Karpas-422 (cell line): ENCODE measurements around the gene RPH3AL. TPM values are rescaled to one million over a fixed set of nuclear protein-coding genes. Genes with fewer than 3 reads are reported as not detected.

Source experiments
- DNase-seq: peaks from one replicate; pipeline ENCODE4 v3.0.0-alpha.2; 2015
- H2AFZ ChIP-seq: fragments of 200-600 bp; sonication (generic); 2 replicates; pipeline ENCODE4 v1.6.1; 2014; ENCODE audit warnings: antibody characterized with exemption, low read length, mixed read lengths
- H3K27ac ChIP-seq: fragments of 200-600 bp; sonication (generic); 2 replicates; pipeline ENCODE4 v1.5.1; 2014; ENCODE audit warnings: mild to moderate bottlenecking, low read length, moderate library complexity
- H3K27me3 ChIP-seq: fragments of 200-600 bp; sonication (generic); 2 replicates; pipeline ENCODE4 v1.6.1; 2014; ENCODE audit warnings: low read length, mixed read lengths
- H3K36me3 ChIP-seq: fragments of 200-600 bp; sonication (generic); 2 replicates; pipeline ENCODE4 v1.6.1; 2014; ENCODE audit warnings: low read length, mixed read lengths; ENCODE audit not compliant: insufficient read depth
- H3K4me1 ChIP-seq: fragments of 200-600 bp; sonication (generic); 2 replicates; pipeline ENCODE4 v1.6.1; 2014; ENCODE audit warnings: mild to moderate bottlenecking, low read length, mixed read lengths
- H3K4me2 ChIP-seq: fragments of 200-600 bp; sonication (generic); 2 replicates; pipeline ENCODE4 v1.6.1; 2014; ENCODE audit warnings: low read length, low read depth, mild to moderate bottlenecking; ENCODE audit not compliant: poor library complexity, severe bottlenecking
- H3K4me3 ChIP-seq: fragments of 200-600 bp; sonication (generic); 2 replicates; pipeline ENCODE4 v1.5.1; 2014; ENCODE audit warnings: mild to moderate bottlenecking, antibody characterized with exemption, low read length, mixed read lengths
- H3K79me2 ChIP-seq: fragments of 200-600 bp; sonication (generic); 2 replicates; pipeline ENCODE4 v1.6.1; 2014; ENCODE audit warnings: mild to moderate bottlenecking, low read length, mixed read lengths
- H3K9ac ChIP-seq: fragments of 200-600 bp; sonication (generic); 2 replicates; pipeline ENCODE4 v1.6.0; 2014; ENCODE audit warnings: low read length
- H3K9me2 ChIP-seq: fragments of 200-600 bp; sonication (generic), shearing (Covaris generic); replicated peaks from 2 replicates; pipeline ENCODE4 v1.6.0; 2014; ENCODE audit warnings: mild to moderate bottlenecking, low read length, moderate library complexity; ENCODE audit not compliant: insufficient read depth
- H3K9me3 ChIP-seq: fragments of 300-700, 200-600 bp; sonication (generic); 2 replicates; pipeline ENCODE4 v1.6.1; 2014; ENCODE audit warnings: low read length, mixed read lengths
- H4K20me1 ChIP-seq: fragments of 200-600 bp; sonication (generic); 2 replicates; pipeline ENCODE4 v1.6.1; 2014; ENCODE audit warnings: mild to moderate bottlenecking, antibody characterized with exemption, low read length, low read depth; ENCODE audit not compliant: insufficient read depth
- total RNA-seq: library from RNA; depleted of rRNA; stranded (reverse); fragments of >200 nt; shearing (Covaris generic); gene quantifications from 2 replicates; pipeline ENCODE4 v1.2.3, GENCODE V29; 2014; ENCODE audit warnings: low replicate concordance

Gene RPH3AL
- total RNA-seq, 1 experiment from 2014 or later: not detected

DNA sequence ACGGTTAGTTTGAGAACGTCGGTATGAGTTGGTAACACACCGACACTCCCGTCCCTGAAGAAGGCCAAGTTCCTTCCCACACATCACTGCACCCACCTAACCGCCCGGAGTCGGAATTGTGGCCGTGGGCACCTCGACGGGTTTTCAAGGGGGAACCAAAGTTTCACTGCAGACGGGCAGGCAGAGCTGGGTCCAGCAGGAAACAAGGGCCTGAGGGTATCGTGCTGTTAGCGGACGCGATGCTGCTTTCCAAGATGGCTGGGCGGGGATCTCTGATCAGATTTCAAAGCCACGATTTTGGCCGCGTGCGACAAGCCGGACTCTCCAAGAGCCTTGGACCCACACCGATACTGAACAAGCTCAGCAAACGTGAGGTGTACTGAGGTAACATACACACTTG is 88.8 kb downstream of the RPH3AL start:
- DNase-seq: peak; percentile 9
- no peaks in the 10 kb centered on the region for H3K9me2 ChIP-seq
- no peaks in the 10 kb centered on the region for H3K79me2 ChIP-seq
- no peak overlapping the region for H3K4me3 ChIP-seq
- no peak overlapping the region for H3K9ac ChIP-seq
- H3K4me1 ChIP-seq: peaks cover 18% of the 10 kb centered on the region
- H3K9me3 ChIP-seq: no peaks in the 10 kb centered on the region
- no peaks in the 10 kb centered on the region for H4K20me1 ChIP-seq
- H3K4me2 ChIP-seq: no peak overlapping the region
- H2AFZ ChIP-seq: no peak overlapping the region
- H3K36me3 ChIP-seq: no peaks in the 10 kb centered on the region
- H3K27me3 ChIP-seq: no peaks in the 10 kb centered on the region
- H3K27ac ChIP-seq: no peak overlapping the region

DNA sequence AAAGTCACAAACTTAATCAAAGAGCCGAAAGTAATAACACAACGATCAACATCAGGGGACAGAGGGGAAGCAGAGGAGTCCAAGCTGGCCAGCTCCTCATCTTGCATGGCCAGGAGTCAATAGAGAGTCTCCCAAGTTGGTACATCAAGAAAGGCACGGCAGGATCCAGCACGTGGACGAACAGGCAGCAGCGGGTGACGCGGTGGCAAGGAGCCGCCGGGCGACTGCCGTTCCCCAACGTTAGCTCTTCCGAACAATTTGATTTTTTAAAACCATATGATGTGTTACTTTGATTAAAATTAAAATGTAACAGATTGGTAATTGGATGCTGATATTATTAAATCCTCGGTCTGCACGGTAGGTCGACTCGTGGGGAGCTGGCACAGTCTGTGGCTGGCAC is 89.3 kb downstream of the RPH3AL start:
- H3K9ac ChIP-seq: no peak overlapping the region
- no peaks in the 10 kb centered on the region for H4K20me1 ChIP-seq
- DNase-seq: no peak
- no peaks in the 10 kb centered on the region for H3K9me2 ChIP-seq
- H3K79me2 ChIP-seq: no peaks in the 10 kb centered on the region
- no peak overlapping the region for H3K4me2 ChIP-seq
- H3K4me1 ChIP-seq: peaks cover 18% of the 10 kb centered on the region
- no peak overlapping the region for H3K27ac ChIP-seq
- no peak overlapping the region for H2AFZ ChIP-seq
- no peaks in the 10 kb centered on the region for H3K27me3 ChIP-seq
- H3K36me3 ChIP-seq: no peaks in the 10 kb centered on the region
- no peak overlapping the region for H3K4me3 ChIP-seq
- no peaks in the 10 kb centered on the region for H3K9me3 ChIP-seq

DNA sequence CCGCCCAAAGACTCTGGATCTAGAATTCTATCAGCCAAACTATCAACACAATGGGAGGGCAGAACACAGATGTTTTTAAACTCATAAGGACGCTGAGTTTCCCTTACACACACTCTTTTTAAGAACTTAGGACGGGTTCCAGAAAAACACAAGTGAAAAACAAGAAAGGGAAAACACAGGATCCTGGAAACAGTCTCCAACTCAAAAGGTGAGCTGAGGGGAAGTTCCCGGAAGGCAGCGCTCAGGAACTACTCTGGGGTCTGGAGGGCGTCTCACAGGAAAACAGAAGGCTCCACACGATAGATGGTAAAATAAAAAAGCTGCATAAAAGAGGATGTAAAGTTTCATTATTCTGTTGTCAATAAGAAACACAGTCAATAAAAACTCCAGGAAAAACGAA is 91.0 kb downstream of the RPH3AL start:
- no peak overlapping the region for H3K4me2 ChIP-seq
- peaks cover 18% of the 10 kb centered on the region for H3K4me1 ChIP-seq
- H3K27ac ChIP-seq: no peak overlapping the region
- no peak for DNase-seq
- H3K4me3 ChIP-seq: no peak overlapping the region
- H3K36me3 ChIP-seq: no peaks in the 10 kb centered on the region
- H4K20me1 ChIP-seq: no peaks in the 10 kb centered on the region
- H2AFZ ChIP-seq: no peak overlapping the region
- H3K9ac ChIP-seq: no peak overlapping the region
- no peaks in the 10 kb centered on the region for H3K9me2 ChIP-seq
- no peaks in the 10 kb centered on the region for H3K79me2 ChIP-seq
- H3K9me3 ChIP-seq: no peaks in the 10 kb centered on the region
- no peaks in the 10 kb centered on the region for H3K27me3 ChIP-seq

DNA sequence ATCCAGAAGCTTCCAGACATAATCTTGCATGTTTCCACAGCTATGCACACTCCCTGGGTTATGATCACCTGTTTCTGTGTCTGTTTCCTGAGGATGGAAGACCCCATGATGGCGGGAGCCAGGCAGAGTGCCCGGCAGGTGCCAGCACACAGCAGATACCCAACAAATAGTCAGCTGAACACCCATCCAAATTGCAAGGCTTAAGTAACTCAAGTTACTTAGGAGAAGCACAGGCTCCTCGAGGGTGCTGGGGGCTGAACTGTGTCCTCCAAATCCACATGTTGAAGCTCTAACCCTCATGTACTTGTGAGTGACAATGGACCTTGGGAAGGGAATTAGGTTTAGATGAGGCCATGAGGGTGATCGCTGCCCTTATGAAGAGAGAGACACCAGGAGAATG is 91.7 kb downstream of the RPH3AL start:
- Histone ChIP-seq H3K36me3 (no peaks in the 10 kb centered on the region), H3K79me2 (no peaks in the 10 kb centered on the region), H2AFZ (no peak overlapping the region), H3K27me3 (no peaks in the 10 kb centered on the region), H4K20me1 (no peaks in the 10 kb centered on the region), H3K9ac (no peak overlapping the region), H3K27ac (no peak overlapping the region), H3K4me1 (peaks cover 18% of the 10 kb centered on the region), H3K4me2 (no peak overlapping the region), H3K9me3 (no peaks in the 10 kb centered on the region), H3K4me3 (no peak overlapping the region), H3K9me2 (no peaks in the 10 kb centered on the region)
- no peak for DNase-seq

DNA sequence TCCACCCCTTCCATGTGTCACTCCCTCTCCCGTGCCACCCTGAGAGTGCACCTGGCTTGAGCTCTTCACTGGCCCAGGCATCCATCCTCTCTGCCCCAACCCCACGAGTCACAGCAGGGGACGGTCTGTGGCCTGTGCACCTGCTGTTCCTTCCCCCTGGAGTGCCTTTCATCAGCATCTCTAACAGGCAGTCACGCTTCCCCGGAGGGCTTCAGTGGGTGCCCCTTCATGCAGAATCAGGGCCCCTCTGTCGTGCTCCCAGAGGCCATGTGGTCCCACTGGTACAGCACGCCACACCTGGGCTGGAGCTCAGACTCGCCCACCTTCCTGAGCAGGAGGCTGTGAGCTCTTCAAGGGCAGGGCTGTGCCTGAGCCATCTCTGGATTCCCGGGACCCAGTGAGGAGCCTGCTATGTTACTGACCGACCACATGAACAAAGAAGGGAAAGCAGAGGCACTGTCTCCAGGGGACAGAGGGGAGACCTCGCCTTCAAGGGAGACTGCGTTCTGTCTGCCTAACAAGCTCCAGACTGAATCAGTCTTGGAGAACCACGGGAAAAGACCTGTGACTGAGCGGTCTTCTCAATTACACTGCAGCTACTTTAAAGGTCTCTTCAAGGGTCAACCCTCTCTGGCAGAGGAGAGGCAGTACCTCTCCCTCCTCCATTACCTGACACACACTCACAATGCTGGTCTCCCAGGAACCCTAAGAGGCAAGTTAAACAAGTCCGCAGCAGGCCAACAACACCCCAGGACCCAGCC is 92.4 kb downstream of the RPH3AL start:
- DNase-seq: no peak
- Histone ChIP-seq H3K79me2 (no peaks in the 10 kb centered on the region), H2AFZ (no peak overlapping the region), H3K9me3 (no peaks in the 10 kb centered on the region), H3K4me1 (peaks cover 18% of the 10 kb centered on the region), H3K9ac (no peak overlapping the region), H3K36me3 (no peaks in the 10 kb centered on the region), H3K27me3 (no peaks in the 10 kb centered on the region), H3K27ac (no peak overlapping the region), H3K4me3 (no peak overlapping the region), H3K4me2 (no peak overlapping the region), H3K9me2 (no peaks in the 10 kb centered on the region), H4K20me1 (no peaks in the 10 kb centered on the region)

DNA sequence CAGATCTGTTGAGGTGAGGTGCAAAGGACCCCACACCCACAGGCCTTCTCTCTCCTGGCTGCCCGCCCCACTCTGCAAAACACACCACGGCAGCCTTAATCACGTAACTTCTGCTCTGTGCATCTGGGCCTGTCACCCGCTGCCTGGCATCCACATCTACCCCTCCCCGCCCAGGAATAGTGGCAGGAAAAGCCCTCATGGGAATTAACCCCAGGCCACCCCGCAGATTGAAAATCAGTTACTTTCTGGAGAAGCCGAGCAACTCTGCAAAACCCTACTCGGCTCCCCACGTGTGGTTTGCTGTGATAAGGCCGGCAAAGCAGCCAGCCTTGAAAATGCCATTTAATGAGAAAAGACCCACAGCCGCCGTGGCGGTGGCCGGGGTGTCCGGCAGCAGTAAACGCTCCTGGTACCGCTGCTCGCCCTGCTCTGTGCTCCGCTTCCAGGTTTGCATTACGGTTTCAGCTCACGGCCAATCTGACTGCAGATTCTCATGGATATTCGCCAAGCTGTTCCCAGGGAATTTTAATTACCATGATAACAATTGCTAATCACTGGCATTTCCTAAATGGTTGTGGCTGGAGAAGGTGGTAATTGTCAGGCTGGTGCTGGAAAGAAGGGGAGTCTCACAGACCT is 93.1 kb downstream of the RPH3AL start:
- H3K9ac ChIP-seq: no peak overlapping the region
- no peak overlapping the region for H3K4me3 ChIP-seq
- no peaks in the 10 kb centered on the region for H3K9me2 ChIP-seq
- no peak overlapping the region for H3K27ac ChIP-seq
- no peaks in the 10 kb centered on the region for H4K20me1 ChIP-seq
- no peak for DNase-seq
- H3K4me1 ChIP-seq: peaks cover 18% of the 10 kb centered on the region
- no peaks in the 10 kb centered on the region for H3K79me2 ChIP-seq
- H3K27me3 ChIP-seq: no peaks in the 10 kb centered on the region
- no peaks in the 10 kb centered on the region for H3K36me3 ChIP-seq
- H2AFZ ChIP-seq: no peak overlapping the region
- H3K9me3 ChIP-seq: no peaks in the 10 kb centered on the region
- H3K4me2 ChIP-seq: no peak overlapping the region

DNA sequence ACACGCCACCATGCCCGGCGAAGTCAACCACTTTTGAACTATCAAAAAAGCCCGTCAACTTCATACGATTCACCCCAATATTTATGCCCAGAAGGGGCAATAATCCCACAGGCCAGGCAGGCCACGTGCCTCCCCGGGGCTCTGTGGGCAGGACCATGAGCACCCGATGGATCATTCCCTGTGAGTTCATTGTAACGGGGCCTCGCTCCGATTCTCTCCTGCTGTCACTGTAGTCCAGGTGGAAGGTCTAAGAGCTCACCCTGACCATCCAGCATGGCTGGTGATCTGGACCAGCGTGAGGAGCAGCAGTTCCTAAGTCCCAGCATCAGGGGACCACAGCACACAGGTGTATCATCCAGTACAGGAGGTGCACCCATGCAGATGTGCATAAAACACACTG is 93.7 kb downstream of the RPH3AL start:
- Histone ChIP-seq H4K20me1 (no peaks in the 10 kb centered on the region), H3K9me2 (no peaks in the 10 kb centered on the region), H2AFZ (no peak overlapping the region), H3K27ac (no peak overlapping the region), H3K27me3 (no peaks in the 10 kb centered on the region), H3K4me3 (no peak overlapping the region), H3K9me3 (no peaks in the 10 kb centered on the region), H3K4me2 (no peak overlapping the region), H3K36me3 (no peaks in the 10 kb centered on the region), H3K4me1 (peaks cover 18% of the 10 kb centered on the region), H3K9ac (no peak overlapping the region), H3K79me2 (no peaks in the 10 kb centered on the region)
- DNase-seq: no peak

DNA sequence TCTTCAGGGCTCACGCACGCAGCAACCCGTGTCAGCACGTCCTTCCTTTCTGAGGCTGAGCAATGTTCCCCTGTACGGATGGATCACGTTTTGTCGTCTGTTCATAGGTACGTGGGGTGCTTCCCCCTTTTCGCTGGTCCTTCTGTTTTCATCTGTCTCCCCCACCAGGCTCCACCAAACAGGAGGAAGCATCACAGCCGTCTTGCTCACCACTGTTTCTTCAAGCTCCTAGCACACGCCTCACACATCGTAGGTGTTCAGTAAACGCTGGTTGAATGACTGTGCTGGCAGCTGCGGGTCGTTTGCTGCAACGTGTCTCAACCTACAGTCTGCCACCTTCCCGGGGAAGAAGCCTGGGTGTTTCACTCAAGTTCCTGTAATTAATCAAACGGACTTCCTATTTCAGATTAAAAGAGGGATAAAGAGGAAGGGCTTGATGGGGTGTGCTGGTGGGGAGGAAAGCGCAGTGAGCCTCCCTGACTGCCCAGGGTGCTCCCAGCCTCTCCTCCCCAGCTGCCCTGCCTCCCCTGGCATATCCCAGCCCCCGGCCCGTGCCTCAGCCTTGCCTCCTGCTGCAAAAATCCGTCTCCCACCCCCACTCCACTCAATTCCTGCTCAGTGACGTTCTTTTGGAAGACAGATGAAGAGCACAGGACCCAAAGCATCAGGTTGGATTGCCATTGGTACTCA is 94.4 kb downstream of the RPH3AL start:
- no peaks in the 10 kb centered on the region for H3K79me2 ChIP-seq
- no peak overlapping the region for H3K4me3 ChIP-seq
- H3K36me3 ChIP-seq: no peaks in the 10 kb centered on the region
- H2AFZ ChIP-seq: no peak overlapping the region
- H3K27ac ChIP-seq: no peak overlapping the region
- H3K4me1 ChIP-seq: peaks cover 18% of the 10 kb centered on the region
- H3K9ac ChIP-seq: no peak overlapping the region
- no peaks in the 10 kb centered on the region for H3K27me3 ChIP-seq
- H3K9me3 ChIP-seq: no peaks in the 10 kb centered on the region
- H3K4me2 ChIP-seq: no peak overlapping the region
- DNase-seq: no peak
- no peaks in the 10 kb centered on the region for H4K20me1 ChIP-seq
- no peaks in the 10 kb centered on the region for H3K9me2 ChIP-seq
